ENCODE data around the gene MBOAT2.
"Not testable (repeated sequence)": the region's sequence is repeated elsewhere in the genome, so short reads cannot be mapped to it uniquely, and the experiment has no call there.

The MBOAT2 gene

DNA sequence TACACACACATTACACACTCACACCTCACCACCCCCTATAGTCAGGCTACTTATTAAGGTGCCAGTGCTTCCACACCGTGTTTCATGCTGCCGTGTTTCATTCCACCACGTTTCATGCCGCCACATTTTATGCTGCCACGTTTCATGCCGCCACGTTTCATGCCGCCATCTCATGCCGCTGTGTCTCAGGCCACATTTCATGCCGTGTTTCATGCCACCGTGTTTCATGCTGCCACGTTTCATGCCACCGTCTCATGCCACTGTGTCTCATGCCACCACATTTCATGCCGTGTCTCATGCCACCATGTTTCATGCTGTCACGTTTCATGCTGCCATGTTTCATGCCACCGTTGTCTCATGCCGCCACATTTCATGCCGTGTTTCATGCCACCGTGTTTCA lies 65.1 kb downstream of the MBOAT2 start:
- no peak for DNase-seq

DNA sequence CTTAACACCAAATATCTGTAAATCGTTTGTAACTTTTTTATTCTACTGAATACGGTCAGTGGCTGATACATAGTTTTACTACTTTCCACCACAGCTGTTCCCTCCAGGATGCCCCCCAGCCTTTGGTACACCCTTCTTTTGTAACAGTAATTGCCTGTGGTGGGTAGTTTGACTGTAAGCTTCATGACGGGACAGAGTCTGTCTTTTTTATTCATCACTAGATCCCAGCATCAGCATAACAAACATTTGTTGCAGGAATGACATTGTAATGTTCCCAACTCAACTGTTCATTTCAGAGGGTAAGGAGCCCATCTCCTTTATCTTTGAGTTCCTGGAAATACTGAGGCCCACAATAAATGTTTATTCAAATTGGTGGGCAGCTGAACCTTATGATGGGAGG lies 67.5 kb downstream of the MBOAT2 start:
- DNase-seq: no peak

DNA sequence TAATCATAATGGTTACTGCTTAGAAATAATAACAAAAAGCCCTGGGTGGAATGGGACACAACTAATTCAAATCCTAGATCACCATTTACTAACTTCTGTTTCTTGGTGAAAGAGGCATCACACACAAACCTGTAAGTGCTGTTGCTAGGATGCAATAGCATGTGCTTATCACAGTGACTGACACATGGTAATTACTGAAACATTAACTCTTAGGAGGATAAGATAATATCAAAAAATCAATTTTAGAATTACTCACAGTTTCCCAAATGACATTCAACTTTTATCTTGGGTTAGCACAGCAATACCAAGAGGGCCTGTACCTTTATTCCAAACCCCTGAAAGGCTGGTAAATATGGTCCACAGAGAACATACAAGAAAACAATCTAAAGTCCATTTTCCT lies 69.1 kb downstream of the MBOAT2 start:
- no peak for DNase-seq

DNA sequence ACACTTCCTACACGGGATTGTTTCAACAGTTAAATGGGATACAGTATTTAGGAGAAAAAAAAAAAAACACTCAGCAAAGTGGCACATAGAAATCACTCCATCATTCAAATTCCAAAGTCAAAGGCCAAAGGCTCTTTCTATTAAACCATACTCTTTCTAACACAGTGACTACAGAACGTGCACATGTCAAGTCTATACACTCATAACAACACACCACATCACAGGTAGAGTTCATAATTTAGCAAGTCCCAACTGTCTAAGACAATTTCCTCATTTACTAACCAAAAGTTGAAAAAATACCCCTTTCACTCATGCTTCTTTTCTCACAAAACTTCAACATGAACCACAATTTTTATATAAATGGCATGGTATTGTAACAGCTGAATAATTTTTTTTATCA lies 70.8 kb downstream of the MBOAT2 start:
- no peak for DNase-seq

DNA sequence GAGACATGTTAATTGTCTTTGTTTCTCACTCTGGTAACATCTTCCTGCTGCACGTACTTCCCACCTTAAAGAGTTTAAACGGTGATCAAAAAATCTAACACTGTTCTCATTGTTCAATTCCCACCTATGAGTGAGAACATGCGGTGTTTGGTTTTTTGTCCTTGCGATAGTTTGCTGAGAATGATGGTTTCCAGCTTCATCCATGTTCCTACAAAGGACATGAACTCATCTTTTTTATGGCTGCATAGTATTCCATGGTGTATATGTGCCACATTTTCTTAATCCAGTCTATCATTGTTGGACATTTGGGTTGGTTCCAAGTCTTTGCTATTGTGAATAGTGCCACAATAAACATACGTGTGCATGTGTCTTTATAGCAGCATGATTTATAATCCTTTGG lies 73.3 kb downstream of the MBOAT2 start:
- DNase-seq: not testable (repeated sequence)

DNA sequence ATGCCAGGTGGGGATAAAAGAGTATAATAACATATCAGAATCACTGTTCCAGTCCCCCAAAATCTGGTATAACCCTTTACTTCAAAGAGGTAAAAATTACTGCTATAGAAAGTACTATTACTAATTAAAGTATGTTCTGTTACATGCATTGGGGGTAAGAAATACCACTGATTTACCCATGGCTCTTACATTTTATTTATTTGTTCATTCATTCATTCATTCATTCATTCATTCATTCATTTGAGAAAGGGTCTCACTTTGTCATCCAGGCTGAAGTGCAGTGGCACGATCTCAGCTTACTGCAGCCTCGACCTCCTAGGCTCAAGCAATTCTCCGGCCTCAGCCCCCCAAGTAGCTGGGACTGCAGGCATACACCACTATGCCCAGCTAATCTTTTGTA lies 74.4 kb downstream of the MBOAT2 start:
- no peak for DNase-seq

GRCh38 chr2:8927510-8928455 lies 75.7 kb downstream of the MBOAT2 start:
- DNase-seq: no peak

GRCh38 chr2:8926356-8926755 lies 77.1 kb downstream of the MBOAT2 start:
- no peak for DNase-seq

GRCh38 chr2:8925411-8925810 lies 78.1 kb downstream of the MBOAT2 start:
- no peak for DNase-seq

GRCh38 chr2:8923183-8923582 lies 80.3 kb downstream of the MBOAT2 start:
- DNase-seq: no peak

DNA sequence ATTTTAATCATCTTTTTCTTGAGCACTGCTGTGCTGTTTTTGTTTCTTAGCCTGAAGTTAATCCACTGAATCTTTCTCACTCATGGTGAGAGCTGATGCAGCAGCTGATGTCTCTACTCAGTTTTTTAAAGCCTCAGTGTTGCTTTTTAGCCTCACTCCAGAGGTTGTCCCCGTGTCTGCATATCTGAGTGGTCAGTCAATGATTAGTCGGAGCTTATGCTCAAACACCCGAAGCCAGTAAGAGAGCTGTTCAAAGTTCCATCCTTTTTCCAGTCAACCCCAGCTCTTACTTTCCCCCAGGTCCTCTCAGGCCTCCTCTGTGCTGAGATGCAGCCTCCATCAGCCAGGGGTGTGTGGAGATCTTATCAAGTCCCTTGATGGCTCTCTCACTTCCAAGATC lies 81.1 kb downstream of the MBOAT2 start:
- DNase-seq: no peak

GRCh38 chr2:8918412-8918811 lies 85.1 kb downstream of the MBOAT2 start:
- no peak for DNase-seq

GRCh38 chr2:8915941-8916340 lies 87.5 kb downstream of the MBOAT2 start:
- no peak for DNase-seq

GRCh38 chr2:8913767-8914166 lies 89.7 kb downstream of the MBOAT2 start:
- DNase-seq: not testable (repeated sequence)

- DNase-seq: no peak
Measured at GRCh38 chr2:8907764-8908288, 95.7 kb downstream of the MBOAT2 start.

- not testable (repeated sequence) for DNase-seq
Measured at GRCh38 chr2:8903924-8904323, 99.6 kb downstream of the MBOAT2 start.

DNA sequence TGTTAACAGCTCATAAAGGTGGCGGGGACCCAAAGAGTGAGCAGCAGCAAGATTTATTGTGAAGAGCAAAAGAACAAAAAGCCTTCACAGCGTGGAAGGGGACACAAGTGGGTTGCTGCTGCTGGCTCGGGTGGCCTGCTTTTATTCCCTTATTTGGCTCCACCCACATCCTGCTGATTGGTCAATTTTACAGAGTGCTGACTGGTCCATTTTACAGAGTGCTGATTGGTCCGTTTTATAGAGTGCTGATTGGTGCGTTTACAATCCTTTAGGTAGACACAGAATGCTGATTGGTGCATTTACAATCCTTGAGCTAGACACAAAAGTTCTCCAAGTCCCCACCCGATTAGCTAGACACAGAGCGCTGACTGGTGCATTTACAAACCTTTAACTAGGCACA lies 100.7 kb downstream of the MBOAT2 start:
- DNase-seq: not testable (repeated sequence)

DNA sequence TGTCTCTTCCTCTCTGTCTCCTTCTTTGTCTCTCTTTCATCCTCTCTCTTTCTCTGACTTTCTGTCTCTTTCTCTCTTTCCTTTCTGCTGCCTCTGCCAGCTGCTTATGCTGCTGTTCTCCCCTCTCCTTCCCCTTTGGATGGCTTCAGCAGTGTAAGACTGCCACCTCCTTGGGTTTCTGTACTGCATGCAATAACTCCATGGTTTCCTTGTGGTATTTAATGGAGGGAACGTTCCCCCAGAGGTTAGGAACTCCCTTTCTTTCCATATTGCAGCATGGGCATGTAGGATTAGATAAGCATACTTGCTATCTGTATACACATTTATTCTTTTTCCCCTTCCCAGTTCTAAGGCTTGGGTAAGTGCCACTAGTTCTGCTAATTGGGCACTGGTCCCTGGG lies 106.3 kb downstream of the MBOAT2 start:
- DNase-seq: not testable (repeated sequence)

- not testable (repeated sequence) for DNase-seq
Measured at GRCh38 chr2:8896671-8897070, 106.8 kb downstream of the MBOAT2 start.

- not testable (repeated sequence) for DNase-seq
Measured at GRCh38 chr2:8895087-8895912, 108.2 kb downstream of the MBOAT2 start.

- DNase-seq: no peak
Measured at GRCh38 chr2:8893978-8894820, 109.3 kb downstream of the MBOAT2 start.

DNA sequence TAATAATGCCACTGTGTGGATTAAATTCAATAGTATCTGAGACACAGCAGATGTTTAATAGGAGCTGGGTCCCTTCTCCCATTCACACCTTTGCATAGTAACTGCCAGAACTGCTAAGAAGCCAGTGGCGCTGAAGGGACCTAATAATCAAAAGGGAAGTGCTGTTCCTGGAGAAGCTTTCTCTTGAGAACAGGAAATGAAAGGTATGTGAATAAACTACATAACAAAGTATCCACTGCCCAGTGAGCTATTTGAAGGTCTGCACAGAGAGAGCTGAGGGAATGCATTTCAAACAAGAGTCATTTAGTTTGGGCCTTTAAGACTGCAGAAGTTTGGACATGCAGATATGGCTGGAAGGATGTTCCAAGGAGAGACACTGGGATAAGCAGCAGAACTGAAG lies 110.0 kb downstream of the MBOAT2 start:
- DNase-seq: no peak

DNA sequence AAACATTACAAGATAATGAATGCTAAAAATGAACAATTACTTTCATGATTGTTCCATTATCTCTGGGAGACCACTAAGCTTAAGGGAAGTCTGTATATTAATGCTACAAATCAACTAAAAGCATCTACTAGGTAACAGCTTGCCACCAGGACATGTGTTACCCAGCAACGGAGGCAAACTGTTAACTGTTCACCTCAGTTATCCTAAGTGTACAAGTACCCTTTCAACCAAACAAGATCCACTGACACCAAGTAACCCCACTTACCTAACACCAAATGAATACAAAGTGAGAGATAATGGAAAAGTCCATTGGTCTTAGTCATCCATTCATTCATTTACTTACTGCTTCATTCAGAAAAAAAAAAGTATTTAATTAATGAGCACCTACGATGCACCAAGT lies 111.4 kb downstream of the MBOAT2 start:
- DNase-seq: no peak

Measured in NCI-H446 (cell line).